GM21529 (cell line): ENCODE results near the gene ADAMTS12.

Source experiments
- ATAC-seq: cut with Tn5 transposase; IDR thresholded peaks from one replicate; pipeline ENCODE4 v1.9.1; 2021; ENCODE audit not compliant: unreplicated experiment

Gene ADAMTS12

GRCh38 chr5:33810491-33811120 is 81.2 kb downstream of the ADAMTS12 start:
- no peak for ATAC-seq

- ATAC-seq: no peak
These were observed 81.9 kb downstream of the ADAMTS12 start for GRCh38 chr5:33809936-33810335.

GRCh38 chr5:33808699-33809098 is 83.1 kb downstream of the ADAMTS12 start:
- ATAC-seq: no peak

- no peak for ATAC-seq
These were observed 84.0 kb downstream of the ADAMTS12 start for GRCh38 chr5:33807771-33808170.

- ATAC-seq: no peak
These were observed 84.9 kb downstream of the ADAMTS12 start for GRCh38 chr5:33806738-33807442.

GRCh38 chr5:33801292-33801691 is 90.5 kb downstream of the ADAMTS12 start:
- ATAC-seq: no peak

- ATAC-seq: no peak
These were observed 91.4 kb downstream of the ADAMTS12 start for GRCh38 chr5:33800241-33800950.

GRCh38 chr5:33795496-33795895 is 96.3 kb downstream of the ADAMTS12 start:
- ATAC-seq: no peak

GRCh38 chr5:33794550-33795181 is 97.1 kb downstream of the ADAMTS12 start:
- no peak for ATAC-seq

GRCh38 chr5:33793836-33794549 is 97.8 kb downstream of the ADAMTS12 start:
- ATAC-seq: no peak

- no peak for ATAC-seq
These were observed 98.5 kb downstream of the ADAMTS12 start for GRCh38 chr5:33793276-33793675.

- ATAC-seq: no peak
These were observed 99.2 kb downstream of the ADAMTS12 start for GRCh38 chr5:33792559-33792958.

GRCh38 chr5:33789567-33789957 is 102.2 kb downstream of the ADAMTS12 start:
- ATAC-seq: no peak

GRCh38 chr5:33788922-33789566 is 102.7 kb downstream of the ADAMTS12 start:
- ATAC-seq: no peak

- no peak for ATAC-seq
These were observed 106.2 kb downstream of the ADAMTS12 start for GRCh38 chr5:33785571-33785970.

- no peak for ATAC-seq
These were observed 110.5 kb downstream of the ADAMTS12 start for GRCh38 chr5:33781286-33781685.

GRCh38 chr5:33776151-33776660 is 115.6 kb downstream of the ADAMTS12 start:
- ATAC-seq: no peak

- ATAC-seq: no peak
These were observed 117.4 kb downstream of the ADAMTS12 start for GRCh38 chr5:33774341-33774740.

GRCh38 chr5:33772380-33772897 is 119.4 kb downstream of the ADAMTS12 start:
- ATAC-seq: no peak

- no peak for ATAC-seq
These were observed 121.8 kb downstream of the ADAMTS12 start for GRCh38 chr5:33769968-33770367.
